HG03025 (cell line): Measurements from ENCODE around the gene MEG3.

ENCODE experiments used
- ATAC-seq: cut with Tn5 transposase; IDR thresholded peaks from one replicate; pipeline ENCODE4 v1.9.1; 2021; ENCODE audit warnings: mild to moderate bottlenecking, moderate library complexity; ENCODE audit not compliant: unreplicated experiment, low FRiP score

MEG3 gene

GRCh38 chr14:100861937-100862247 is 36.0 kb downstream of the MEG3 start:
- no peak for ATAC-seq

- no peak for ATAC-seq
Measured at GRCh38 chr14:100862277-100862676, 36.4 kb downstream of the MEG3 start.

GRCh38 chr14:100862793-100863192 is 36.9 kb downstream of the MEG3 start:
- no peak for ATAC-seq

- no peak for ATAC-seq
Measured at GRCh38 chr14:100864206-100864605, 38.3 kb downstream of the MEG3 start.

GRCh38 chr14:100864960-100865681 is 39.2 kb downstream of the MEG3 start:
- ATAC-seq = no peak

- ATAC-seq = no peak
Measured at GRCh38 chr14:100865682-100866591, 40.0 kb downstream of the MEG3 start.

- no peak for ATAC-seq
Measured at GRCh38 chr14:100866666-100867630, 41.0 kb downstream of the MEG3 start.

GRCh38 chr14:100867631-100868315 is 41.9 kb downstream of the MEG3 start:
- no peak for ATAC-seq

GRCh38 chr14:100868621-100869370 is 42.9 kb downstream of the MEG3 start:
- no peak for ATAC-seq

GRCh38 chr14:100871234-100872186 is 45.6 kb downstream of the MEG3 start:
- no peak for ATAC-seq

- ATAC-seq = no peak
Measured at GRCh38 chr14:100872259-100873095, 46.6 kb downstream of the MEG3 start.

GRCh38 chr14:100873096-100873482 is 47.2 kb downstream of the MEG3 start:
- ATAC-seq = no peak

- no peak for ATAC-seq
Measured at GRCh38 chr14:100874051-100874410, 48.1 kb downstream of the MEG3 start.

GRCh38 chr14:100874411-100875091 is 48.6 kb downstream of the MEG3 start:
- no peak for ATAC-seq

- no peak for ATAC-seq
Measured at GRCh38 chr14:100875126-100875525, 49.2 kb downstream of the MEG3 start.

- ATAC-seq = no peak
Measured at GRCh38 chr14:100875861-100876590, 50.1 kb downstream of the MEG3 start.
